ENCODE data around the gene FAM167B.
"Not testable (repeated sequence)": the region's sequence is repeated elsewhere in the genome, so short reads cannot be mapped to it uniquely, and the experiment has no call there.

The FAM167B gene

DNA sequence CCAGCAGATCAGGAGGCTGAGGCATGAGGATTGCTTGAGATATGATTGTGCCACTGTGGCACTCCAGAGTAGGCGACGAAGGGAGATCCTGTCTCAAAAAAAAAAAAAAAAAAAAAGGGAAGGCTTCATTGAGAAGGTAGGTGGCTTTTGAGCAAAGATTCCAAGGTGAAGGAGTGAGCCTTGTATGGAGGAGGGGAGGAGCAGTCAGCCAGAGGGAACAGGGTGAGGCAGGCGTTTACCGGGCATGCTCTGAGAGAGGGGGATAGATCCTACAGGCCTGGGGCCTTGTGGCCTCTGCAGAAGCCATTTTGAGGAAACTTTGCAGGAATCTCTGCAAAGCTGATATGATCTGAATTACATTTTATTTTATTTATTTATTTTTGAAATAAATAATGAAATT is 39.7 kb downstream of the FAM167B start:
- H3K27me3 ChIP-seq (ENCODE audit: control insufficient read depth, insufficient read depth, low read length), result no peaks in the 10 kb centered on the region
- no peaks in the 10 kb centered on the region for H3K9me3 ChIP-seq (ENCODE audit: control insufficient read depth, low read length)
- no peak overlapping the region for H3K4me2 ChIP-seq (ENCODE audit: low read length)
- no peak overlapping the region for H3K9ac ChIP-seq
- H3K4me1 ChIP-seq, result no peaks in the 10 kb centered on the region
- no peaks in the 10 kb centered on the region for H3K79me2 ChIP-seq
- no peak overlapping the region for H2AFZ ChIP-seq
- TF ChIP-seq, protein P1, sequence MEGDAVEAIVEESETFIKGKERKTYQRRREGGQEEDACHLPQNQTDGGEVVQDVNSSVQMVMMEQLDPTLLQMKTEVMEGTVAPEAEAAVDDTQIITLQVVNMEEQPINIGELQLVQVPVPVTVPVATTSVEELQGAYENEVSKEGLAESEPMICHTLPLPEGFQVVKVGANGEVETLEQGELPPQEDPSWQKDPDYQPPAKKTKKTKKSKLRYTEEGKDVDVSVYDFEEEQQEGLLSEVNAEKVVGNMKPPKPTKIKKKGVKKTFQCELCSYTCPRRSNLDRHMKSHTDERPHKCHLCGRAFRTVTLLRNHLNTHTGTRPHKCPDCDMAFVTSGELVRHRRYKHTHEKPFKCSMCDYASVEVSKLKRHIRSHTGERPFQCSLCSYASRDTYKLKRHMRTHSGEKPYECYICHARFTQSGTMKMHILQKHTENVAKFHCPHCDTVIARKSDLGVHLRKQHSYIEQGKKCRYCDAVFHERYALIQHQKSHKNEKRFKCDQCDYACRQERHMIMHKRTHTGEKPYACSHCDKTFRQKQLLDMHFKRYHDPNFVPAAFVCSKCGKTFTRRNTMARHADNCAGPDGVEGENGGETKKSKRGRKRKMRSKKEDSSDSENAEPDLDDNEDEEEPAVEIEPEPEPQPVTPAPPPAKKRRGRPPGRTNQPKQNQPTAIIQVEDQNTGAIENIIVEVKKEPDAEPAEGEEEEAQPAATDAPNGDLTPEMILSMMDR (IDR thresholded peaks at IDR 0.05), result no peak
- no peak overlapping the region for H3K27ac ChIP-seq
- H3K4me3 ChIP-seq (ENCODE audit: low read depth, low read length), result no peak overlapping the region
- no peaks in the 10 kb centered on the region for H3K36me3 ChIP-seq (ENCODE audit: control insufficient read depth, insufficient read depth, low read length)

DNA sequence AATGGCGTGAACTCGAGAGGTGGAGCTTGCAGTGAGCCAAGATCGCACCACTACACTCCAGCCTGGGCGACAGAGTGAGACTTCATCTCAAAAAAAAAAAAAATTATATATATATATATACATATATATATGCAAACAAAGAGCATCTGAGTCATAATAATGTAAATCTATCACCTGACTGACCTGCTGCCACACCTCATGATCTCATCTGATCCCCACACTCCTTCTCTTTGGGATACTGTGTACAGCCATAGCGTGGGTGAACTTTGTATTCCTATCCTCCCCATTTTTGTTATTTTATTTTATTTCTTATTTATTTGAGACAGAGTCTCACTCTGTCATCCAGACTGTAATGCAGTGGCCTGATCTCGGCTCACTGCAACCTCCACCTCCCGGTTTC is 42.2 kb downstream of the FAM167B start:
- TF ChIP-seq, protein P1 (IDR thresholded peaks at IDR 0.05), result no peak
- Histone ChIP-seq H3K27ac (no peak overlapping the region), H3K9ac (no peak overlapping the region)

DNA sequence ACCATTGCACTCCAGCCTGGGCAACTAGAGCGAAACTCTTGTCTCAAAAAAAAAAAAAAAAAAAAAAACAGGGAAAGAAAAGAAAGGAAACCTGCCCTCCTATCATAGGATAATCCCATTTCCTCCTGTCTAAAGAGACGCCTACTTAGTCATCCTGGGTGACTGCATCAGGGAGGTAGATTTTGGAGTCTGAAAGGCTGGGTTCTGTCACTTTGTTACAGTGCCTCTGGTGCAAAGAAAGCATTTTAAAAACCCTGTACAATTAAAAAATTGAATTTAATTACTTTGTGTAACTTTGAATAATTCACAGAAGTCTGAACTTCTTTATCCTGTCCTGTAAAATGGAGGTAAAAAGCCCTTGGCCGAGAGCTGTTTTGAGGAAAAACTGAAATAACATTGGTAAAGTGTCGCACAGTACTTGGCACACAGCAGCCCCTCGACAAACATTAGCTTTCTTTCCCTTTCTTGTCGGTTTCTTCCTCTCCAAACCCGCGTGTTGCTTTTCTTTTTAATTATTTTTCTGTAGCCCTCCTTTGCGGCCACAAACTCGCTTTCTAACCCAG is 44.2 kb downstream of the FAM167B start:
- no peaks in the 10 kb centered on the region for H3K4me1 ChIP-seq
- H3K4me3 ChIP-seq (ENCODE audit: low read depth, low read length), result peak overlapping the region; percentile 93
- no peaks in the 10 kb centered on the region for H3K9me3 ChIP-seq (ENCODE audit: control insufficient read depth, low read length)
- H3K36me3 ChIP-seq (ENCODE audit: control insufficient read depth, insufficient read depth, low read length), result no peaks in the 10 kb centered on the region
- TF ChIP-seq, protein P1 (IDR thresholded peaks at IDR 0.05), result no peak
- peak overlapping the region; percentile 71 for H3K27ac ChIP-seq
- H3K9ac ChIP-seq, result no peak overlapping the region
- H2AFZ ChIP-seq, result peak overlapping the region; percentile 96
- H3K79me2 ChIP-seq, result no peaks in the 10 kb centered on the region
- H3K4me2 ChIP-seq (ENCODE audit: low read length), result peak overlapping the region; percentile 77
- H3K27me3 ChIP-seq (ENCODE audit: control insufficient read depth, insufficient read depth, low read length), result no peaks in the 10 kb centered on the region

More for the DNA sequence above, 42.2 kb downstream of the FAM167B start:
- Histone ChIP-seq H3K4me2 (ENCODE audit: low read length) (no peak overlapping the region), H3K9me3 (ENCODE audit: control insufficient read depth, low read length) (no peaks in the 10 kb centered on the region), H3K36me3 (ENCODE audit: control insufficient read depth, insufficient read depth, low read length) (no peaks in the 10 kb centered on the region), H2AFZ (no peak overlapping the region), H3K27me3 (ENCODE audit: control insufficient read depth, insufficient read depth, low read length) (no peaks in the 10 kb centered on the region), H3K4me3 (ENCODE audit: low read depth, low read length) (no peak overlapping the region), H3K79me2 (no peaks in the 10 kb centered on the region), H3K4me1 (no peaks in the 10 kb centered on the region)

DNA sequence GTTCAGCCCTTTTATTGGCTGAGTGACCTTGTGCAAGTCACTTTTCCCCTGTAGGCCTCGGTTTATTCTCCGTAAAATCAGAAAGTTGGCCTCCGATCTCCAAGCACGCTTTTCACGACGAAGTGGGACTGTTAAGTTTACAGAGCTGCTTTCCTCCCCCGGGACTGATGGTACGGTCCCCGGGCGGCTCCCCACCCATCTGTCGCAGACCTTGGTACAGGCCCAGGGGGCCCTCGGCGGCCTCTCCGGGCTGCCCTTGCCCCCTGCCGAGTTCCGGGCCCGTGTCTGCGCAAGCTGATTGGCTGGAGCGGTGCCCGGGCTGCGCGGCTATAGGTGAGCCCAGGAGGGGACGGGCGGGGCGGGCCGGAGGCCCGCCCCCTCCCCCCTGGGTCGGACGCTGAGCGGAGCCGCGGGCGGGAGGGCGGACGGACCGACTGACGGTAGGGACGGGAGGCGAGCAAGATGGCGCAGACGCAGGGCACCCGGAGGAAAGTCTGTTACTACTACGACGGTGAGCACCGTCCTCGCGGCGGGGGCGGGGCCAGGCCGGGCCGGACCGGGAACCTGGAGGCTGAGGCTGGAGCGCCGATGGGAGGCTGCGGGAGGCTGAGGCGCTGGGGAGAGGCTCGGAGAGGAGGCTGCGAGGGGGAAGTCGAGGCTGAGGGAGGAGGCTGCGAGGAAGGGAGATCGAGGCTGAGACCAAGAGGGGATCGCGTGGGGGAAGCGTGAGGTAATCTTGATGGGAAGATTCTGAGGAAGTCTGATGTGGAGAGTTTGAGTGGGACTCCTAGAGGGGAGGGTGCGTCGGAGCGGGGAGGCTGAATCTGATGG is 44.9 kb downstream of the FAM167B start, which contains the start of gene HDAC1:
HDAC1 (plus strand) TSS at position 376 of the 831 bp plus-strand sequence; CDS start at position 463, 87 bp downstream.
- H3K79me2 ChIP-seq, result no peaks in the 10 kb centered on the region
- no peaks in the 10 kb centered on the region for H3K4me1 ChIP-seq

DNA sequence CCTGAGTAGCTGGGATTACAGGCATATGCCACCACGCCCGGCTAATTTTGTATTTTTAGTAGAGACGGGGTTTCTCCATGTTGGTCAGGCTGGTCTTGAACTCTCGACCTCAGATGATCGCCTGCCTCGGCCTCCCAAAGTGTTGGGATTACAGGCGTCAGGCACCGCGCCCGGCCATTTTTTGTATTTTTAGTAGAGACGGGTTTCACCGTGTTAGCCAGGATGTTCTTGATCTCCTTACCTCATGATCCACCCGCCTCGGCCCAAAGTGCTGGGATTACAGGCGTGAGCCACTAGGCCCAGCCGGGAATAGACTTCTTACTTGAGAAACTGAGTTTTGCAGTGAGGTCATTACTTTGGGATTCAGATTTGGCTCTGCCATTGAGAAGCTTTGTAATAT is 51.2 kb downstream of the FAM167B start:
- not testable (repeated sequence) for H3K4me1 ChIP-seq; H3K4me3 ChIP-seq (ENCODE audit: low read depth, low read length); H3K36me3 ChIP-seq (ENCODE audit: control insufficient read depth, insufficient read depth, low read length)

More for the DNA sequence above, 44.9 kb downstream of the FAM167B start, which contains the start of gene HDAC1:
- no peak within 1 kb of the TSS for H3K9ac ChIP-seq
- TF ChIP-seq, protein P1 (IDR thresholded peaks at IDR 0.05), result peak; percentile 5
- H3K27me3 ChIP-seq (ENCODE audit: control insufficient read depth, insufficient read depth, low read length), result no peaks in the 10 kb centered on the region
- no peaks in the 10 kb centered on the region for H3K36me3 ChIP-seq (ENCODE audit: control insufficient read depth, insufficient read depth, low read length)
- peak within 1 kb of the TSS; percentile 93 for H3K4me3 ChIP-seq (ENCODE audit: low read depth, low read length)
- no peaks in the 10 kb centered on the region for H3K9me3 ChIP-seq (ENCODE audit: control insufficient read depth, low read length)
- H2AFZ ChIP-seq, result peak within 1 kb of the TSS; percentile 96
- peak within 1 kb of the TSS; percentile 77 for H3K4me2 ChIP-seq (ENCODE audit: low read length)
- H3K27ac ChIP-seq, result peak within 1 kb of the TSS; percentile 71

More for the DNA sequence above, 51.2 kb downstream of the FAM167B start:
- H3K9ac ChIP-seq; H2AFZ ChIP-seq; H3K79me2 ChIP-seq; H3K9me3 ChIP-seq (ENCODE audit: control insufficient read depth, low read length); H3K4me2 ChIP-seq (ENCODE audit: low read length); H3K27ac ChIP-seq; H3K27me3 ChIP-seq (ENCODE audit: control insufficient read depth, insufficient read depth, low read length): not testable (repeated sequence)
